GM21786 (cell line): ENCODE results near the gene MAEA.
A peak's percentile ranks its signal among the peaks of the same experiment; 100 is the strongest.

ENCODE experiments used
- ATAC-seq: cut with Tn5 transposase; IDR thresholded peaks from one replicate; pipeline ENCODE4 v1.9.1; 2021; ENCODE audit not compliant: unreplicated experiment

The MAEA gene

DNA sequence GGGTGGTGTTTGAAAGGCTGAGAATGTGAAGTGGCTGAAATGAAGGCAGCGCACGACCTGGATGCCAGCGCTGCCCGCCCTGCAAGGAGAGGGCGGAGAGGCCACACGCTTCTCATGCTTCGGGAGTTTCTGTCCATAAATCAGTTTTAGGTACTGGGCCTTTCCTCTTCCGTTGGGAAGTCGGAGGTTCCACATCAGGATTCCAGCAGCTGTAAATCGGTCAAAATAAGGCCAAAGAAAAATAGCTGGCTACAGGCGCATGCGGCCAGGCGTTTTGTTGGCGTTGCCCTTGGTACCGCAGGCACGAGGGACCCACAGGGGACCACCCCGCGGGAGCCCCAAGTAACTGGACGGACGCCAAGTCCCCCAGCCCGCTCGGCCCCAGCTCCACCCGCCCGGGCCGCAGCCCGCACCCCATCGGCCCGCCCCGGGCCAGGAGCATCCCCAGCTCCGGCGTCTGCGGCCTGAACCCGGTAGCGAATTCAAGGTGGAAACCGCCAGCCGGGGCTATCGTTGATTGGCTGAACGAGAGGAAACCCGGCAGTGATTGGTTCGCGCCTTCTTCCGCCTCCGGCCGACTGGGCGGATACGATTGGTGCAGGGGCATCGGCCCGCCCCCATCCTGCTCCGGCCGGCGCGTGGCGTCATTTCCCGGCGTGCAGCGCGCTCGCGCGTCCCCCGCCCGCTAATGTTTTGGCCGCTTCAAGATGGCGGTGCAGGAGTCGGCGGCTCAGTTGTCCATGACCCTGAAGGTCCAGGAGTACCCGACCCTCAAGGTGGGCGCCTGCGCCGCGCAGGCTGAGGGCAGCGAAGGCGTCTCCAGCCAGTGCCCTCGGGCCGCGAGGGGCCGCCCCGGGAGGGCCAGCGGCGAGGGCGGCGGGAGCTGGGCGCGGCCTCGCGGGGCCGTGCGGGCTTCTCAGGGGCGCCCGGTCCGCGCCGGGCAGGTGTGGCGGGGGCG, at the start of gene MAEA:
Gene MAEA (plus strand): TSS at position 685 of the 958 bp plus-strand sequence. CDS start 23 bp downstream, at position 708.
- peak; percentile 95 for ATAC-seq

GRCh38 chr4:1239950-1240307, 49.8 kb upstream of the MAEA start:
- ATAC-seq = no peak

- no peak for ATAC-seq
Observed at GRCh38 chr4:1240721-1241465, 48.8 kb upstream of the MAEA start.

GRCh38 chr4:1241466-1241935, 48.2 kb upstream of the MAEA start:
- no peak for ATAC-seq

DNA sequence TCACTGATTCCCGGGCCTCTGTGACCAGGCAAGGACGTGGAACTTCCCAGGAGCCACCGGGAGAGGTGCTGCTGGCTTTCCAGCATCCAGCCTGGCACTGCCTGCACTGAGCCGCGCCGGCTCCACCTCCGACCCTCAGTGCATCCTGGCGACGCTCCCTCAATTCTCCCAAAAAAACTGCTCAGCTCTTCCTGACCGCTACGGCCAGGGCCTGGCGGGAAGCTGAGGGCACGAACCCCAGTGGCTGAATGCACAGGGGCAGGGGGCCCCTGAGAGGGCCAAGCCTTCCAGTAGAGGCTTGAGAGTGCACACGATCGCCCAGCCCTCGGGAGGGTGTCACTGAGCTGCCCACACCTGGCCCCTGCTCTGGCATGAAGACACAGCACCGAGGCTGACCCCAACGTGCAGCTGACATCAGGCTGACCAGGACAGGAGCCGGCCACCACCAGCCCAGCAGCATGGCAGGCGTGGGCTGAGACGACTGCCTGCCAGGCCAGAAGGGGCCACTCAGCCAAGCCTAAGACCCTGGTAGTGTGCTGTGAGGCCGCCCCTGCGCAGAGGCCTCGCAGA, 47.7 kb upstream of the MAEA start:
- ATAC-seq = no peak

DNA sequence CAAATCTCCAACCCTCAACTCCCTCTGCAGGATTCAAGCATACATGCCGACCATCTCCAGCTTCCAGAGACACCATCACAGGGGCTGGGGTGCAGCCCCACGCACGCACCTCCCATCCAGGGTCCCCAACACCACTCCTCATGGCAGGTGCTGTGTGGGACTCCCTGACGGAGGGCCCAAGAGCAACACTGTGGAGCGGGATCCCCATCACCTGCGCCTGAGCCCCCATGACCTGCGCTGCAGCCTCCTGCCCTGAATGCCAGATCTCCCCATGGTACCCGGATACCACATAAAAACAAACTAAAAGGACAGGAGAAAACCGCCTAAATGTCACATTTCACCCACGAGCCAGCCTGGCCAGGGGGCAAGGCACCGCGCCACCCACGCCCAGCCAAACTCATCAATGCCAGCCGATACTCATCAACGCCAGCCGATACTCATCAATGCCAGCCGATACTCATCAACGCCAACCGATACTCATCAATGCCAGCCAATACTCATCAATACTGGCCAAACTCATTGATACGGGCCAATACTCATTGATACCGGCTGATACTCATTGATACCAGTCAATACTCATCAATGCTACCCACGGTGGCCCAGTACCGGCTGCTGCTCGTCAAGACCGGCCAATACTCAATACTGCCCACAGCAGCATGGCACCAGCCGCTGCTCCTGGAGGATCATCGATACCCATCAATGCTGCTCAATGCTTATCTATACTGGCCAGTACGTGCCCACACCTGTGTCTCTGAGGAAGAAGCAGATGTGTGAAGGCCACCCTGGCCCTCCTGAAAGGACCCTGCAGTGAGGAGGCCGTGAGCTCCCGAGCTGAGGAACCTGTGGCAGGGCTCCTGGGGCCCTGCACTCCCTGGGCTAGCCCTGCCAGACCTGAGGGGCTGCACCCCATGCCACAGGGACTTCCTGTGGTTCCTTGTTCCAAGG, 46.9 kb upstream of the MAEA start:
- ATAC-seq = no peak

DNA sequence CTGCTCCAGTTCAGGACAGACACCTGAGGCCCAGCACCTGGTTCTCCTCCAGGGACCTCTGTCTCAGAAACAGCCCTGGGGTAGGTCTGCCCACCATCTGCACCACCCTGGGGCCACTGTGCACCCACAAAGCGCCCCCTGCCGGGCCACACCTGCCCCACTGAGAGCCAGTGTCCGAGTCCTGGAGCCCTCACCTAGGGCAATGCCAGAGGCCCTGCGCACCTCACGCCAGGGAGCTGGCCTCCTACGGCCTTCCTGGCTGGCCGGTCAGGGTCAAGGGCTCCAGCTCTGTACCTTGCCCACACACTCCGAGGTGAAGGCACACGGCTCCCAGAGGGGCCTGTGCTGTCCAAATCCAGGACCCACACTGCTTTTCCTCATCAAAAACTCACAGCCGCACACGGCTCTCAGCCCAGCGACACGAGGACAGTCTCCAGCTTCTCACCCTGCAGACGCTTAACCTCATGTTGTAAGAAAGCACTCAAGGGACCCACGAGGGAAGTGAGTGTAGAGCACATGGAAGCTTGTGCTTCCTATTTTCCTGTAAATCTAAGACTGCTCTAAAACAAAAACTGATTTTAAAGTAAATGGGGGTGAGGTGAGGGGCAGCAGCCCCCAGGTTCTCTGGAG, 46.1 kb upstream of the MAEA start:
- no peak for ATAC-seq

GRCh38 chr4:1244081-1244977, 45.4 kb upstream of the MAEA start:
- ATAC-seq = no peak

DNA sequence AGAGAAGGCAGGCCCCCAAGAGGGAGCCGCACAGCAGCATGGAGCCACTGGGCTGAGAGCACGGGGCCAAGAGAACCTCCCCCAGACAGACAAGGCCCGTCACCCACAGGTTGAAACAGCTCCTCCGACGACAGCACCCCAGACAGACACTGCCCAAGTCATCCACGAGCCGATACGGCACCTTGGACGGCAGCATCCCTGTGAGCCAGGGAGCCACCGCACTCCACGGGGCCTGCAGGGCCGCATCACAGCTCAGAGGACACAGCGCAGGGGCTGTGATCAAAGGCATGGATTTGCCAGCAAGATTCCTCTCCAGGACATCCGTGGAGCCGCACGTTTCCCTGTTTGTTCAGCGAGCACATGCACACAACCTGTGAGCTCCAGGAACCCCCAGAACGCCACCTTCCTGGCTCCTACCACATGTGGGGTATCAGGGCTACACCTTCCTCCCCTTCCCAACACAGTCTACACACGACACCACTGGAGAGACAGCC, 44.7 kb upstream of the MAEA start:
- no peak for ATAC-seq

GRCh38 chr4:1245481-1246051, 44.1 kb upstream of the MAEA start:
- ATAC-seq = no peak

GRCh38 chr4:1246111-1246881, 43.4 kb upstream of the MAEA start:
- ATAC-seq = no peak

GRCh38 chr4:1246901-1247863, 42.5 kb upstream of the MAEA start:
- no peak for ATAC-seq

DNA sequence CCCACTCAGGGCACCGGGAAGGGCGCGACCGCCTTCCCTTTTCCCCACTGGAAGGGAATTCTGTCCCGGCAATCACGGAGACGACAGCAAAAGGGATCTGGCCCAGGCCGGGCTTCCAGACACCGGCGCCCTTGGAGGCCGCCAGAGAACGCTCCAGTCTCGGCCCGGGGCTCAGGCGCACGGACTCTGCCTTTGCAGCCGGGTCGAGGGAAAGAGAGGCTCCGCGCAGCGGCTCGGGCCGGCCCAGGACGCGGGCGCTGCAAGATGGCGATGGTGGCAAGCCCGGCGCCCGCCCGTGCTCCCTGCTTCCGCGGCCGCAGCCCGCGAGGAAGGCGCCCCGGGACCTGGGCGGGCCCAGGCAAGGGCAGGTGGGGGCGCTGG, 41.8 kb upstream of the MAEA start:
- ATAC-seq = no peak

DNA sequence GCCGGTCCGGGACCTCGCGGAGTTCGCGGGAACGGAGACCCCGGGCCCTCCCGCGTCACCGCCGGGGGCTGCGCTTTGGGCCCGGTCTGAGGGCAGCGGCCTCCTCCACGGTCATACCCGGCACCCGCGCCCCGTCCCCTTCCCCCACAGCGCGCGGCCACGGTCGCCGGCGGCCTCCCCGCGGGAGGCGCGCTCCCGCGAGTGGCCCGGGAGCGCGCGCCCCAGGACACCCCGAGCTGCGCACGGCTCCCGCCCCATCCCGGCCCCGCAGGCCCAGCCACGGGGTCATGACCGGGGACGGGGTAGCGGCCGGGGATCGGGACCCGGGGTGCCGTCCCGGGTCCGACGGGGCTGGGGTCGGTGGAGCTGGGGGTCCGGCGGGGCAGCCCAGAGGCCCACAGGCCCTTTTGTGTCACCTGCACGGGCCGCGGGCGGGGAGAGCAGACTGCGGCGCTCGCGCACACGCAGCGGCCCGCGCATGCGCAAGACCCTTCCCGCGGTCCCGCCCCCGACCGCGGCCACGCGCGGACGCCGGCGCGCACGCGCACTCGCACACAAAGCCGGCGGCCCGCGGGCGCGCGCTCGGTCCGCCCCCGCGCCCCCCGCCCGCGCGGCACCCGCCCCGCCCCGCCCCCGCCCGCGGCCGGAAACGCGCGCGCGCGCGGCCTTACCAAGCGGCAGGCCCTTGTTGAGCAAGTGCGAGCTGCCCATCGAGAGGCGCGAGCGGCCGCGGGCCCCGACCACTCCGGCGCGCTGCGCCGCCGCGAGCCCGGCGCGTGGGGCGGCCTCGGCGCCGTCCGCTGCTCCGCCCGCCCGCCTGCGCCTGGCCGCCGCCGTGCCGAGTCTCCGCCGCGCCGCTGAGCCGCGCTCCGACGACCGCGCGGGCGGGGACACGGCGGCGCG, 41.2 kb upstream of the MAEA start, which contains the start of gene CTBP1:
Gene CTBP1 (minus strand): TSS at position 886 of the 903 bp plus-strand sequence. CDS start 7,799 bp downstream, outside the sequence.
- peak; percentile 23 for ATAC-seq

DNA sequence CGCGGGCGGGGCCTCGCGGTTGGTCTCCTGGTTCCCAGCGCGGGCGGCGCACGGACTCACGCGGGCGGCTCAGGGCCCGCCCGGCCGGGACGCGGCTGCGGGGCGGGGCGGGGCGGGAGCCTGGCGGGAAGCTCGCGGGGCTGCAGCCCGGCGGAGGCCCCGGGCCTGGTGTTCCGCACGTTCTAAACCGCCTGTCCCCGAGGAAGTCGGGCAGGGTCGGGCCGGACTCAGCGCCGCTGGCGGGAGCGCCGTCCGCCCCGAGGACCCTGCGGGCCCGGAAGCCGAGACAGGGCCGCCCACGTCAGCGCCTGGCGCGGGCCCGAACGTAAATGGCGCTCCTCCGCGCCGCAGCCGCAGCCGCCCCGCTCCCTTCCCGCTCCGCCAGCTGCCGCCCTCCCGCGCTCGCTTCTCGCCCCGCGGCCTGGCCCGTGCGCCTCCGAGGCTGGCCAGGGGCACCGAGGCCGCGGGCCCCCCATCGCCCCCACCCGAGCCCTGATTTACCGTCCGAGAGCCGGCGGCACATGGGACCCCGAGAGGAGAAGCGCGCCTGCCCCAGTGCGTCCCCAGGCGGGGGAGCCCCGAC, 40.5 kb upstream of the MAEA start:
- peak; percentile 45 for ATAC-seq
